ENCODE results near the gene DNASE2.
A peak's percentile ranks its signal among the peaks of the same experiment; 100 is the strongest.

Gene DNASE2

GRCh38 chr19:12884926-12885748 lies 3.9 kb upstream of the DNASE2 start:
- 0 out of 2 replicates have a peak, but pooled peaks have one; percentile 29 for TF ChIP-seq CTCF (IDR thresholded peaks at IDR 0.05; ENCODE audit: low read depth, low read length)
- H3K4me3 ChIP-seq (ENCODE audit: low read depth, low read length): peak overlapping the region; percentile 1; the same call in 1 of the 2 replicates

GRCh38 chr19:12884627-12884925 lies 3.3 kb upstream of the DNASE2 start:
- H3K4me3 ChIP-seq (ENCODE audit: low read depth, low read length): no peak overlapping the region
- TF ChIP-seq CTCF (IDR thresholded peaks at IDR 0.05; ENCODE audit: low read depth, low read length): no peak

GRCh38 chr19:12884202-12884601 lies 3.0 kb upstream of the DNASE2 start:
- no peak overlapping the region for H3K4me3 ChIP-seq (ENCODE audit: low read depth, low read length)
- TF ChIP-seq CTCF (IDR thresholded peaks at IDR 0.05; ENCODE audit: low read depth, low read length): no peak

GRCh38 chr19:12882589-12882988 lies 1.3 kb upstream of the DNASE2 start:
- no peak overlapping the region for H3K4me3 ChIP-seq (ENCODE audit: low read depth, low read length)
- TF ChIP-seq CTCF (IDR thresholded peaks at IDR 0.05; ENCODE audit: low read depth, low read length): no peak

GRCh38 chr19:12880551-12881171 lies 588 bp downstream of the DNASE2 start:
- H3K4me3 ChIP-seq (ENCODE audit: low read depth, low read length): peak overlapping the region; percentile 79
- TF ChIP-seq CTCF (IDR thresholded peaks at IDR 0.05; ENCODE audit: low read depth, low read length): no peak

GRCh38 chr19:12875086-12875485 lies 6.2 kb downstream of the DNASE2 start:
- no peak overlapping the region for H3K4me3 ChIP-seq (ENCODE audit: low read depth, low read length)
- TF ChIP-seq CTCF (IDR thresholded peaks at IDR 0.05; ENCODE audit: low read depth, low read length): no peak

Measured in WI38 (cell line).